ENCODE data around the gene KLF6.
A peak's percentile ranks its signal among the peaks of the same experiment; 100 is the strongest.

The KLF6 gene

GRCh38 chr10:3786295-3787015, 1.4 kb upstream of the KLF6 start:
- DNase-seq: no peak

- DNase-seq: peak; percentile 4
Measured at GRCh38 chr10:3785851-3786271, 852 bp upstream of the KLF6 start.

- DNase-seq: peak; percentile 87
Measured at GRCh38 chr10:3785251-3785850, 342 bp upstream of the KLF6 start.

GRCh38 chr10:3783682-3784432, 1.2 kb downstream of the KLF6 start:
- peak; percentile 66 for DNase-seq

- no peak for DNase-seq
Measured at GRCh38 chr10:3783316-3783681, 1.7 kb downstream of the KLF6 start.

- no peak for DNase-seq
Measured at GRCh38 chr10:3782451-3783315, 2.3 kb downstream of the KLF6 start.

GRCh38 chr10:3782146-3782450, 2.9 kb downstream of the KLF6 start:
- no peak for DNase-seq

- DNase-seq: no peak
Measured at GRCh38 chr10:3781468-3782145, 3.4 kb downstream of the KLF6 start.

- no peak for DNase-seq
Measured at GRCh38 chr10:3780771-3781467, 4.1 kb downstream of the KLF6 start.

GRCh38 chr10:3780021-3780770, 4.8 kb downstream of the KLF6 start:
- no peak for DNase-seq

- no peak for DNase-seq
Measured at GRCh38 chr10:3779158-3779741, 5.8 kb downstream of the KLF6 start.

GRCh38 chr10:3778692-3779157, 6.3 kb downstream of the KLF6 start:
- no peak for DNase-seq

- no peak for DNase-seq
Measured at GRCh38 chr10:3777981-3778691, 6.9 kb downstream of the KLF6 start.

GRCh38 chr10:3776796-3777571, 8.0 kb downstream of the KLF6 start:
- no peak for DNase-seq

- no peak for DNase-seq
Measured at GRCh38 chr10:3775696-3776551, 9.1 kb downstream of the KLF6 start.

- no peak for DNase-seq
Measured at GRCh38 chr10:3774814-3775695, 10.0 kb downstream of the KLF6 start.

Measured in NCI-H2171 treated with DMSO at 0.1 percent for 48 hours (cell line).